Right lobe of liver (tissue), 4 donors: ENCODE measurements around the gene TMEM19.

Source experiments
- POLR2A ChIP-seq: fragments of 450-650 bp; IDR thresholded peaks from one replicate; pipeline ENCODE4 v1.6.1; 2017; ENCODE audit warnings: antibody characterized with exemption, mild to moderate bottlenecking
- TF ChIP-seq, protein P1 (sequence below), 4 donors: fragments of 200-600 bp in 3 of 4; fragments of 450-650 bp in 1 of 4; IDR thresholded peaks; one replicate each; pipeline versions ENCODE4 v1.5.1 to v1.8.0; 2016 to 2022; ENCODE audit warnings: antibody characterized with exemption in 4 of 4, mild to moderate bottlenecking in 2 of 4
- donor health status: DM: no; HTN: no; CAD: no.
- donor health status: DM: no; HTN: no; CAD: no.
- donor health status: DM: no; HTN: yes; CAD: no.

DNA sequence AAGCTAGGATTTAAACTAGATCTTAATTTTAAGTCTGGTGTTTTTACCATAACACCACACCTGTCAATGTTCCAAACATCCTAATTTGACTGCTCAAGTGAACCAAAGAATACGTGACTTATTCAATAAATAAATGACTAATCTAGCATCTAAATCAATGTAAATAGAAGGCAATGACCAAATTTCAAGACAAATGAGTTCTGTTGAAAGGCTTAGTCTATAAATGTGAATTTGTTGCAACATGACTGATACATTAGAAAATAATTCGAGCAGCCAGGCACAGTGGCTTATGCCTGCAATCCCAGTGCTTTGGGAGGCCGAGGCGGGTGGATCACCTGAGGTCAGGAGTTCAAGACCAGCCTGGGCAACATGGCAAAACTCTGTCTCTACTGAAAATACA is 37.3 kb upstream of the TMEM19 start:
- TF ChIP-seq, protein P1, sequence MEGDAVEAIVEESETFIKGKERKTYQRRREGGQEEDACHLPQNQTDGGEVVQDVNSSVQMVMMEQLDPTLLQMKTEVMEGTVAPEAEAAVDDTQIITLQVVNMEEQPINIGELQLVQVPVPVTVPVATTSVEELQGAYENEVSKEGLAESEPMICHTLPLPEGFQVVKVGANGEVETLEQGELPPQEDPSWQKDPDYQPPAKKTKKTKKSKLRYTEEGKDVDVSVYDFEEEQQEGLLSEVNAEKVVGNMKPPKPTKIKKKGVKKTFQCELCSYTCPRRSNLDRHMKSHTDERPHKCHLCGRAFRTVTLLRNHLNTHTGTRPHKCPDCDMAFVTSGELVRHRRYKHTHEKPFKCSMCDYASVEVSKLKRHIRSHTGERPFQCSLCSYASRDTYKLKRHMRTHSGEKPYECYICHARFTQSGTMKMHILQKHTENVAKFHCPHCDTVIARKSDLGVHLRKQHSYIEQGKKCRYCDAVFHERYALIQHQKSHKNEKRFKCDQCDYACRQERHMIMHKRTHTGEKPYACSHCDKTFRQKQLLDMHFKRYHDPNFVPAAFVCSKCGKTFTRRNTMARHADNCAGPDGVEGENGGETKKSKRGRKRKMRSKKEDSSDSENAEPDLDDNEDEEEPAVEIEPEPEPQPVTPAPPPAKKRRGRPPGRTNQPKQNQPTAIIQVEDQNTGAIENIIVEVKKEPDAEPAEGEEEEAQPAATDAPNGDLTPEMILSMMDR (IDR thresholded peaks at IDR 0.05): no peak
- no peak for TF ChIP-seq POLR2A
